Pons (tissue), 1 donor: ENCODE measurements around the gene TICAM2.

ENCODE experiments used
- DNase-seq: peaks from one replicate; pipeline ENCODE4 v3.0.0-alpha.2; 2016; ENCODE audit warnings: low spot score

Gene TICAM2

GRCh38 chr5:115607935-115608334 lies 5.7 kb upstream of the TICAM2 start:
- no peak for DNase-seq

GRCh38 chr5:115605436-115605835 lies 3.2 kb upstream of the TICAM2 start:
- no peak for DNase-seq

- DNase-seq: no peak
These were observed 379 bp upstream of the TICAM2 start for GRCh38 chr5:115602591-115603125.

DNA sequence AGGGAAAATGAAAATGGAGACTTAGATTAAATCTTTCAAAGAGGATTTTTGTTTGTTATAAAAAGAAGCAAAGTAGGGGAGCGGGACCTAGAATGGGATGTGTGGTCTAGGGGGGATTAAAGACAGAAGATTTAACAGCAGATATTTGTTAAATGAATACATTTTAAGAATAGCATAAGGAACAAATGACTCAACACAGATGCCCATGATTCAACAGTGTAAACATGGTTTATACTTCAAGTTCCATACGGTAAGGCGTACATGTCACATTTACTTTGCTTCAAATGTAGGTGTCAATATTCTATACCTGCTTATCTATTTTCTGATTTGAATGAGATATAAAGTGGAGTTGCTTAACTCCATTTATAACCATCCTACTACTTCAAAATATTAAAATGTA lies 1.5 kb downstream of the TICAM2 start:
- DNase-seq: no peak

DNA sequence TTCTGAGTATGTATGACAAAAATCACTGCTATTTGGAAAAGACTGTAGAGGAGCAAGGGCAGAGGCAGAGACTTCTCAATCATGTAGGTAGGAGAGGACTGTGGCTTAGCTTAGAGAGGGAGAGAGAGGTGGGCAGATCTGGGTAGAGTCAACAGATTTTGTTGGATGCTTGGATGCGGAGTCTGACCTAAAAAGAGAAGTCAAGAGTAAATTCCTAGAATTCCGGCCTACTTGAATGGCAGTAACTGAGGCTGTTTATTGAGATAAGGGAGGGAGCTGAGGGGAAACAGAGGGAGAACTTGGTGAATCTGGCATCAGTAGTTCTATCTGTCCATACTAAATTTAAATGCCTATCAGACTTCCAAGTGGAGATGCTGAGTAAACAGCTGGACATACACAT lies 2.4 kb downstream of the TICAM2 start:
- no peak for DNase-seq

GRCh38 chr5:115599502-115599901 lies 2.8 kb downstream of the TICAM2 start:
- DNase-seq: peak; percentile 87

DNA sequence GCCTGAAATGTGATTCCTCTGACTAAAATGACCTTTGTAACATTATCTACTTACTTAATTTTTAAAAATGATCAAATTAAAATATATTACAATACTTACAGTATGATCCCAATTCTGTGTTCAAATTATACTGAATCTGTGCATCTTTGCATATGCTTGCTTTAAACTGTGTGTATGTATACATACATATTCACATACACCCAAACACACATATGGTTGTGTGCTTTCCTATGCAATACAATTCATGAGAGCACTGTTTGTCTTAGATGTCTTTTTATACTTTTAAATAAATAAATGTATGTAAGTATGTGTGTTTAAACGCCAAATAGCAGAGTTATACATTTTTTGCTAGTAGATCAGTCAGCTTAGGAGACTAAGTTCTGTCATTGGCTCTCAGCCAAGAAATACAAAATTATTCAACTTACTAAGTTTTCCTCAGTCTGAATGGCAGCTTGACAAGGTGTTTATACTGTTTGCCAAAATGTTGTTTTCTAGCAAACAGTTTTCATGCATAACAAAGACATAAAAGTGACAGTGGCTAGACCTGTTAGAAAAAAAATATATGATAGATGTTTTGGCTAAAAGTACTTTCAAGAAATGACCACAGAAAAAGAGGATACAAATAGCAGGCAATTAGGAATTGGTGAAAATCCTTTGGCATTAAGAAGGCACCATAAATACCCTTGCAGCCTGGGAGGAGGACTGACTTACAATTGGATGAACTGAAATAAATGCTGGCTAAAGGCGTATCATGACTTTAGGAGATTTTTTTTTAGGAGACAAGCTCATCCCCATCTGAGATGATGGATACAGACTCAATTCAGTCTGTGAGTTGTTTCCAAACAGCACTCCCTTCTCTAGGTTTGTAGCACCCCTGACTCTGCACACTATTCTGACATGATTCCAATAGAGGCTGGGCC lies 7.9 kb downstream of the TICAM2 start:
- no peak for DNase-seq

DNA sequence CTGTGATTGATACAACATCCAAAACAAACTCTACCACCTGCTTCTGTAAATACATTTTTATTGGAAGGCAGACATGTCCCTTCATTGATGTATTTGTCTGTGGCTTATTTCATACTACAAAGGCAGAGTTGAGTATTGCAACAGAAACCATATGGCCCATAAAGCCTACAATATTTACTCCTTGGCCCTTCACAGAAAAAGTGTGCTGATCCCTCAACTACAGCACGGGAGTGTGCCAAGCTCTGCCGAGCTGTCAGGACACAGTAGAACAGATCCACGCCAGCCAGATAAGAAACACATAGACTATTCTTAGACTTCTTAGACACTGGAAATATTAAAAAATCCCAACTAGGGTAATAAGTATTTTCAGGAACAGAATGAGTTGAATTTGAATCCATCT lies 13.2 kb downstream of the TICAM2 start:
- no peak for DNase-seq

DNA sequence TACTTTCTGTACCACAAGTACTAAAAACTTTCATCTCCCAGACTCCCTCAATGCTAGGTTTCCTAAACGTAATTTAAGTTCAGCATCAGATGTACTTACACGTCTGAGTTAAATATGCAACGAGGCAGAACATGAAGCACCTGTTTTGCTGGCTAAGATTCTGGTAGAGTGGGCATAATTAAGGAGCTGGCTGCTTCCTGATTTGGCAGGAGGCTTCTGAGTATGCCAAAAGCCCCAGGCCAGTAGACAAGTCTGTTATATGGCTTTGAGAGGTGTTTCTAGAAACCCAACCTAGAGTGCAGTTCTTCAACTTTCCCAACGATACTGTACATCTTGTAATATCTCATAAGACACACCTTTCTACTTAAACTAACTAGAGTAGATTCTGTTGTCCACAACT lies 13.6 kb downstream of the TICAM2 start:
- no peak for DNase-seq

- DNase-seq: peak; percentile 62
These were observed 15.6 kb downstream of the TICAM2 start for GRCh38 chr5:115586525-115587146.

DNA sequence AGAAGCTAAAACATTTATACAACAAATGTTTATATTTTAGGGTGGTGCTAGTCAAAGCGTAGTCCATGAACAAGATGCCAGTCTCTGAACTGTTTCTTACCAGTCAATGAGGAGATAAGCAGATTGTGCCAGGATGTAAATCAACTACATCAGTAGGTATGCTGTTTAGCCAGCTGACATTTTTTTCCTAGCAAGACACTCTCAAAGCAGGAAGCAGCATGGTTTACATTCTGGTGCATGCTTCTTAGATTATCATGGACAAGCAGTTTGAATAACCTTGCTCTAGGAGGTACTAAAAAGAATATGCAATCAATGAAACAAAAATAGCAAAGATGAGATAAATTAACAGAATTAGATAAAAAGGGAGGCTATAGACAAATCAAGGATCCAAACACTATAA lies 17.0 kb downstream of the TICAM2 start:
- no peak for DNase-seq

DNA sequence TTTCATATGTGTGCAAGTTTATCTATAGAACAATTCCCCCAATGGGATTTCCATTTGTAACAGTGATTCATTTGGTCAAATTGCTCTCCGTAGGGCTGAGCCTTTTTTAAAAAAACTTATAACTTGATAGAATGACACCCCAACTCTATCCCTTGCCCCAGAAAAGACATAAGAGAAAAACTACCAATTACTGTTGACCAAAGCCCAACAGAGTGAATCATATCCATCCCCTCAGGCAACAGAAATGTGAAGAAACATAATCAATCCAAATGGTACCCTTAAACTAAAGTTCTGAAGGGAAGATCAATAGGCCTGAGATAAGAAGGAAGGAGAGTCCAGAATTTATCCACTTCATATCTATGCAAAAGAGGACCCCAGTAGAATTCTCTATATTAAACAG lies 17.8 kb downstream of the TICAM2 start:
- no peak for DNase-seq

GRCh38 chr5:115583474-115583873 lies 18.8 kb downstream of the TICAM2 start:
- no peak for DNase-seq

DNA sequence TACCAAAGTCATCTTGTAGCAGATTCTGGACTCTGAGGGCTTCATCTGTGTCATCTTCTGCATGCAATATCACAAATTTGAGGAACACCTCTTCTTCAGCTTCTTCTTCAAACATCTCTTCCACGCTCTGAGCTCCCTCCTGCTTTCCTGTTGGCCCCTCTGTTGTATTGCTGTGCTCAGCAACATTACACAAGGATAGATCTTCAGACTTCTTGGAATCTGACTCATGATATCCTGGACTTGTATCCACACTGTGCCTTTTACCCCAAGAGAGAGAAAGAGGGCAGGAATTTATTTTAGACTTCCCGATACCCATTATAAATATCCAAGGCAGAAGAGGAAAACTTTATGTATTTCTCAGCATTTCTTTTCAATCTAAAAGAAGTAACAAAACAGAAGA lies 21.3 kb downstream of the TICAM2 start:
- DNase-seq: no peak

GRCh38 chr5:115579747-115580173 lies 22.5 kb downstream of the TICAM2 start:
- no peak for DNase-seq

- DNase-seq: peak; percentile 81
These were observed 23.1 kb downstream of the TICAM2 start for GRCh38 chr5:115579216-115579615.

GRCh38 chr5:115578657-115579056 lies 23.6 kb downstream of the TICAM2 start:
- no peak for DNase-seq

GRCh38 chr5:115577741-115578140 lies 24.5 kb downstream of the TICAM2 start:
- no peak for DNase-seq

GRCh38 chr5:115577329-115577728 lies 24.9 kb downstream of the TICAM2 start:
- DNase-seq: no peak

DNA sequence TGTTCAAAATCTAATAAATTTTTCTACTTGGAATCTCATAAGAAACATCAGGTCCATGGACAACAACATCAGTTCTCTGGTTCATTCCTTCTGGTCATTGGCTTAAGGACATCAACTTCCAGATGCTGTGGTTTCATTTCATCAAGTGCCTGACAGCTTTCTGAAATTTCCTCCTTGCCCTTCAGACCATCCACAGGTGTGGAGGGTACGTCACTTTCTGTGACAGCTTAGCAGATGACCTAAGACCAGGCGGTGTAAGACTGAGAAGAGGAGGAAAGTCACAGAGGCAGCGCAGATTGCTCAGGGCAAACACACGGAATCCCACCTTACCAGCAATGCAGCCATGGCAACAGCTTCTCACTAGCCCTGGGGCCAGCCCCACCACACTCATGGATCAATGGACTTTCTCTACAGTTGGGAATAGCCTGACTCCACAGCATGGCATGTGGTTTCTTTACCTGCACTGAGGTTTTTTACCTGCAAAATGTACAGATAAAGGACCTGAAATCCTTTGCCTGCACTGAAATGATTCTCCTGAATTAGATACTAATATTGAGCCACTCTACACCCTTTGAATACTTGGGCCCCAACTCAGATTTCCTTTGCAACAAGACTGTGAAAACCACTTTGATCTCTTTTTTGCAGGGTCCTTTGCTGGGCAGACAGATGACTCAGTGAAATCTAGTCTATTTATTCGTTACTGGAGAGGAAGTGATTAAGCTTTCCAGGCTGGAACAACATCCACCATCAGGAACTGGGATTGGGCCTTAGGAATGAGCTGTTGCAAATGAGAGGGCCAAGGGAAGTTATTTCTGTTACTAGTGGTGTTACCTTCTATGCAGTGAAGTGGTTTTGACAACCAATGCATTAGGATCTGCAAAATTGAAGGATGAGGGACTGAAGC lies 26.9 kb downstream of the TICAM2 start:
- DNase-seq: no peak

GRCh38 chr5:115573133-115573532 lies 29.1 kb downstream of the TICAM2 start:
- DNase-seq: no peak

DNA sequence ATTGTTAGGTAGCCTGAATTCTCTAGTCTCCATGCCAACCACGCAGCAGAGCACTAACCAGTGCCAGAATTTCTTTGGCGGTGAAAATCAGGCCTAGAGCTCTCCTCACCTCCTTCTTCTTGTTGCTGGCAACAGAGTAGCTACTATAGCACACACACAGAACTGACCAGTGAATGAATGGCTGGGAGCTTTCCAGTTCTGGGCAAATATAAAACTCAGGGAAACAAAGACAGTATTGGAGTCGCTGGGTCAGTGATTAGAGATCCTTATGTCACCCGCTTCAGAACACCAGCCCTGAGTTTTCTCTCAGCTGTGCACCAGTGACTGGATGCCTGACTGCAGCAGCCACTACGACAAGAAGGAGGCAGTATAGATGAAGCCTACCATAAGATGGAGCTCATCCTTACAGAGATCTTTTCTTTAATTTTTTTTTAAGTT lies 30.8 kb downstream of the TICAM2 start:
- peak; percentile 99 for DNase-seq
